Choroid plexus epithelial cell (primary cell): ENCODE results near the gene TMEM131.

Source experiments
- DNase-seq: peaks from one replicate; pipeline ENCODE4 v3.0.0-alpha.2; 2010; ENCODE audit warnings: low read depth
- H3K4me3 ChIP-seq: 2 replicates; pipeline ENCODE4 v1.5.1; 2011; ENCODE audit warnings: low read depth, mild to moderate bottlenecking, control low read depth, low read length, moderate library complexity
- CTCF ChIP-seq: conservative IDR thresholded peaks from 2 replicates; pipeline ENCODE4 v1.5.1; 2011; ENCODE audit warnings: low read depth, mild to moderate bottlenecking, control low read depth, inconsistent platforms, low read length, moderate library complexity

The TMEM131 gene

DNA sequence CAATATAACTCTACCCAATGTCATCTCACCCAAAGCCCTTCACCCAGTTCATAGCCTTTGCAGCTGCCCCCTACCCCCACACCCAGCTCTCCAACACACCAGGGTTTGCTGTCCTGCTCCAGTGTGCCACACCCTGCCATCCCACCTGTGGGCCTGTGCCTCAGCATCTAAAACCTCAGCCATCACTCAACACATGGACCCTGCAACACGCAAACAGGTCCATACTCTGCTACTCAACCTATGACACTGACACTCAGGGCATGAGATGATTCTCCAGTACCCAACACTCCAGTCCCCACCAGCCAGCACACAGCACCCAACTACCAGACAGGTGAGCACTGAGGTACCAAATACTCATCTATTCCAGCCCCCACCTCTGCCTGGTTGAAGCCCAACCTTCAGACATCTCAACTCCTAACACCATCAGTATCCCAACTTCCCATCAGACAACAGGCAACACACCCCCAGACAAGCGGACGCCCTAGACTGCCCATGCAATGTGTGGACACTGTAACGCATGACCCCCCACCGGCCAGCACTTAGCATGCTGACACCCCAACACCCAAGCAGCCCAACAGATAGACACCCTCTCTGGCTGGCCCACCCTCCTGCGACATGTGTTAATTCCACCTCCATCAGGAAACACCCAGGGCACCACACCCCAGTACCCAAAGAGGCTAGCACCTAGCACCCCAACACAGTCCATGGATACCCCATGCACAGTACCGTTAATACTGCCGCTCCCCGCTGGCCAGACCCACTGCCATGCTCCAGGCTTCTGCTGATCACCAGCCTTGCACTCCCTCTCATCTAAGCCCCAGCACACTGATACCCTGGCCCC lies 257.3 kb downstream of the TMEM131 start:
- H3K4me3 ChIP-seq: no peak overlapping the region
- TF ChIP-seq CTCF: no peak
- no peak for DNase-seq

DNA sequence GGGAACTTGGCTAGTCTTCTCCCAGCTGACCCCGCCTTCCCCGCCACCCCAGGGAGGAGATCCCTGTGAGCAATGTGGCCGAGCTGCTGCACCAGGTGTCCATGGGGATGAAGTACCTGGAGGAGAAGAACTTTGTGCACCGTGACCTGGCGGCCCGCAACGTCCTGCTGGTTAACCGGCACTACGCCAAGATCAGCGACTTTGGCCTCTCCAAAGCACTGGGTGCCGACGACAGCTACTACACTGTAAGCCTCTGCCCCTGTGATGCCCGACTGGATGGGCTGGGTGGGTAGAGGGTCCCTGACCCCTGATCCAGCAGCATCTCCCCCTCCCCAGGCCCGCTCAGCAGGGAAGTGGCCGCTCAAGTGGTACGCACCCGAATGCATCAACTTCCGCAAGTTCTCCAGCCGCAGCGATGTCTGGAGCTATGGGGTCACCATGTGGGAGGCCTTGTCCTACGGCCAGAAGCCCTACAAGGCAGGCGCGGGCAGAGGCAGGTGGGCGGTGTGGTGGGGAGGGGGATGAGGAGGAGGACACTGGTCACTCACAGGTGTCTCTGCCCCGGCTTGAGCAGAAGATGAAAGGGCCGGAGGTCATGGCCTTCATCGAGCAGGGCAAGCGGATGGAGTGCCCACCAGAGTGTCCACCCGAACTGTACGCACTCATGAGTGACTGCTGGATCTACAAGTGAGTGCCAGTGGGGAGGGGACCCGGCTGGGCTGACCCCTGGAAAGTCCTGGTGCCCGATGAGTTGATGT lies 258.1 kb downstream of the TMEM131 start:
- no peak for DNase-seq
- no peak for TF ChIP-seq CTCF
- H3K4me3 ChIP-seq: no peak overlapping the region

DNA sequence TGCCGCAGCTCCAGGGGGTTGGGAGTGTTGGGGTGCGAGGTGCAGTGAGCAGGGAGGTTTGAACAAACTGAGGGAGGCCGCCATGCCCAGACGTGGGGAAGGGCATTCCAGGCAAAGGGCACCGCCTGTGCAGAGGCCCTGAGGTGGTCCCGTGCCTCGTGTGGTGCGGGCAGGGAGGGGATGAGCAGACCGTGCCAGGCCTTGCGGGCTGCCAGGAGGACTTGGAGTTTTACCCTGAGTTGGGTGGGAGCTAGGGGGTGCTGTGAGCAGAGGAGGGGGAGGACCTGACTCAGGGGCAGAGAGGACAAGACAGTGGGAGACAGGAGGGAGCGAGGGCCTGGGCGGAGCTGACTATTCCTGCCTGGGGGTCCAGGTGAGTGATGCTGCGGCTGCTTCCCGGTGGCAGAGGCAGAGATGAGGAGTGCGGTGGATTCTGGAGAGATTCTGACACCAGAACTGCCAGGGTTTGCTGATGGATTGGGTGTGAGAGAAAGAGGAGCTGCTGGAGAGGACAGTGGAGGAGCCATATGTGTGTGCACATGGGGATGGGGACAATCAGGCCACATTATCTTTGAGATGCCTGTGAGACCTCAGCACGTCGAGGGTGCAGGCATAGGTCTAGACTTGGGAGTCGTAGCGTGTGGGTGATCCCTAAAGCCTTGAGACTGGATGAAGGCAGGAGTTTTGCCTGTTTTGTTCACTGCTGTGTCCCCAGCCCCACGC lies 259.0 kb downstream of the TMEM131 start:
- no peak for TF ChIP-seq CTCF
- no peak for DNase-seq
- no peak overlapping the region for H3K4me3 ChIP-seq

DNA sequence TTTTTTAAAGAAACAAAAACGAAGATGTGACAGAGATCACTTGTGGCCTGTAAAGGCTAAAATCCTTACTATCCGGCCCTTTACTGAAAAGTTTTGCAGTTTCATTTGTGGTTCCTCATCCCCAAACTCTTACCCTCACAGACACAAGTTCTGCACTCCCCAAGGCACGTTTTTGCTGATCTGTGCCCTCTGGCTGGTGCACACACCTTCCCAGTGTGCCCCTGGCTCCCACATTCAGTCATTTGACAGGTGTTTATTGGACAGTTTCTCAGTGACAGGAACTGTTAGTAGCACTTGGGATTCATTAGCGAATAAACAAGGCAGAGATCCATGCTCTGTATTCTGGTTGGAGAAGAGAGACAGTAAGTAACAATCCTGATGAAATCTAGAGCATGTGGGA lies 259.6 kb downstream of the TMEM131 start:
- no peak for TF ChIP-seq CTCF
- H3K4me3 ChIP-seq: no peak overlapping the region
- no peak for DNase-seq

GRCh38 chr2:97735161-97735561 lies 260.6 kb downstream of the TMEM131 start:
- no peak for DNase-seq
- TF ChIP-seq CTCF: no peak
- H3K4me3 ChIP-seq: no peak overlapping the region

GRCh38 chr2:97734061-97735051 lies 261.4 kb downstream of the TMEM131 start:
- no peak for DNase-seq
- no peak for TF ChIP-seq CTCF
- H3K4me3 ChIP-seq: no peak overlapping the region
